HG03135 (cell line): ENCODE measurements around the gene LRP2.
A peak's percentile ranks its signal among the peaks of the same experiment; 100 is the strongest.
"Not testable (repeated sequence)": the region's sequence is repeated elsewhere in the genome, so short reads cannot be mapped to it uniquely, and the experiment has no call there.

Experiments
- ATAC-seq: cut with Tn5 transposase; IDR thresholded peaks from one replicate; pipeline ENCODE4 v1.9.1; 2021; ENCODE audit warnings: mild to moderate bottlenecking, moderate library complexity; ENCODE audit not compliant: unreplicated experiment

Gene LRP2

DNA sequence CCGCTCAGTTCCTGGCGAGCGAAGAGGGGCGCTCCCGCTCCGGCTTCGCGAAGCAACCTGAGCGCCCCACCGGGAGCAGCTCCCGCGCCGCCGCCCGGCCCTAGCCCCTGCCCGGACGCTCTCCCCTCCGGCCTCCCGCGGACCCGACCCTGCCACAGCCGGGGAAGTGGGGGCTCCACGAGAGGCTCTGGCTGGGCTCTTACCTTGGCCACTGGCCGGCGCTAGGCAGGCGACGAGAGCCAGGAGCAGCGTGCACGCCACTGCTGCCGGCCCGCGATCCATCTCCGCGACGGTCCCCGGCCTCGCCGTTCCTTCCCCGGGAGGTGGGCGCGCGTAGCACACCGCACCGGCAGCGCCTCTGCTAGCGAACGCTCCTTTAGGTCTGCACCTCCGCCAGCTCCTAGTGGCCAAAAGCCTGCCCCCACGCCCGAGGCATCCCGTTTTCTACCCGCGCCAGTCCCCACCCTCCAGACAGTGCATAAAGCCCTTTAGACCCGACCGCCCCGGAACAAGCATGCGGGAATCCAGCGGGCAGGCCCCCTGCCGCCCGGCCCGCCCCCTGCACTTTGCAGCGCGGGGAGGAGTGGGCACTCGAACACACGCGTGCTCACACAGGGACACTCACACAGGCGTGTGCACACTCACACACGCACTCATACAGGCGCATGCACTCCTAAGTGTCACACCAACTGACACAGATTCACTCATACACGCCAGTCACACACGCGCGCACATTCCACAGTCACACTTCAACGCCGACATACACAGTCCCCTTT, at the start of gene LRP2:
Gene LRP2 (minus strand): TSS at position 417 of the 776 bp plus-strand sequence. CDS start 135 bp downstream, at position 282.
- ATAC-seq: no peak

DNA sequence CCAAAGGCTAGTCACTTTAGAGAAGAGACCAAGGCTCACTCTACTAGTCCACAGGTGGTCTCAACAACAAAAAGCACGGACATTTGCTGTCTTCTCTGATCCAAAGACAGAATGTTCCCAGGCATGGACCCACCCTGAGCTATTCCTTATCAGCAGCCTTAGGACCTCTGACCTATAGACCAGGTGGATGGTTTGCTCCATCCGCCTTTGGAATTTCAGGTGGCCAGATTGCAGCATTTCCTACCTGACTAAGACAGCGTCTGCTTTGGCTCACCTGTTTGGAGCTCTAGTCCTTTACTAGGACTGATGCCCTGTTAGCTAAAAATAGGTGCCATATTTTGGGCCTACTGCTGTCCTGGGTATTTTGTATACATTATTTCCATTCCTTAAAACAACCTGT, 44.6 kb upstream of the LRP2 start:
- ATAC-seq: no peak

DNA sequence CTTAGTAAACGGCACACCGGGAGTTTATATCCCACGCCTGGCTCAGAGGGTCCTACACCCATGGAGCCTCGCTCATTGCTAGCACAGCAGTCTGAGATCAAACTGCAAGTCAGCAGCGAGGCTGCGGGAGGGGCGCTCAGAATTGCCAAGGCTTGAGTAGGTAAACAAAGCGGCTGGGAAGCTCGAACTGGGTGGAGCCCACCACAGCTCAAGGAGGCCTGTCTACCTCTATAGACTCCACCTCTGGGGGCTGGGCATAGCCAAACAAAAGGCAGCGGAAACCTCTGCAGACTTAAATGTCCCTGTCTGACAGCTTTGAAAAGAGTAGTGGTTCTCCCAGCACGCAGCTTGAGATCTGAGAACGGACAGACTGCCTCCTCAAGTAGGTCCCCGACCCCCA, 37.2 kb upstream of the LRP2 start:
- not testable (repeated sequence) for ATAC-seq

DNA sequence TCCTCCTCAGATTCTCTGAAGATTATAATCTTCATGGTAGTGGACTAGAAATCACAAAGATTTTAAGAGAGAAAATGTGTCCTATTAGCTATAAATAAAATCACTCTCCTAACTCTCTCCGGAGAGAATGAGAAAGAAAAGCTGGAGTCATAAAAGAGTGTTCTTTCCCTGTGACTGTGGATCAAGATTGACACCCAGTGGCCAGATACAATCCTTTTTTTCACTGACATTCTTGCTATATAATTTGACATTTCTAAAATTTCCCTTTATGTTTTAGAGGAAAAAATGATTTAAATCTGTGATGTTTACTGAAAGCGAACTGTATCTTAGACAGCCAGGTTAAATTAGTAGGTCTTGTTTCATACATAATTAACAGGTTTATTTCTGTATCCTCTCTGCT, 35.4 kb upstream of the LRP2 start:
- ATAC-seq: no peak

DNA sequence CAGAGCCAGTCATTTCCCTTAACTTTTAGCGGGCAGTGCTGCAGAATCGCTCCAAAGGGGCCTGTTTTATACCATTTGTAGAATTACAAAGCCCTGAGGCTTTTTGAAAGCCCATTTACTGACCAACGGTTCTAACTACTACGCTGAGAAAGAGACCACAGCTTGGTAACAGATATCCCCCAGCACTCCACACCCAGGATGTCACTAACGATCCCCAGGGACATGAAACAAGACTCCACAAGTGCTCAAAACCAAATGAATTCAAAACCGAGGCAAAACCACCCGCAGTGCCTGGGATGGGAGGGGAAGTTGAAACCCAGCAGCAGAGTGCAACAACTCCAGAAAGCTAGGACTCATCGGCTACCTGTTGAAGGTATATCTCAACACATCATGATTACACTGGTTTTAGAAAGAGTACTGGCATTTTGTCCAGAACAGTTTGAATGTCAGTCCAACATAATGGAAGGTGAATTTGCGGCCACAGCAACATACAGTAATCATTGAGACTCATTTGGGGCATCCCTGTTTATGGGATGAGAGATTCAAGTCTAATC, 33.6 kb upstream of the LRP2 start:
- no peak for ATAC-seq

DNA sequence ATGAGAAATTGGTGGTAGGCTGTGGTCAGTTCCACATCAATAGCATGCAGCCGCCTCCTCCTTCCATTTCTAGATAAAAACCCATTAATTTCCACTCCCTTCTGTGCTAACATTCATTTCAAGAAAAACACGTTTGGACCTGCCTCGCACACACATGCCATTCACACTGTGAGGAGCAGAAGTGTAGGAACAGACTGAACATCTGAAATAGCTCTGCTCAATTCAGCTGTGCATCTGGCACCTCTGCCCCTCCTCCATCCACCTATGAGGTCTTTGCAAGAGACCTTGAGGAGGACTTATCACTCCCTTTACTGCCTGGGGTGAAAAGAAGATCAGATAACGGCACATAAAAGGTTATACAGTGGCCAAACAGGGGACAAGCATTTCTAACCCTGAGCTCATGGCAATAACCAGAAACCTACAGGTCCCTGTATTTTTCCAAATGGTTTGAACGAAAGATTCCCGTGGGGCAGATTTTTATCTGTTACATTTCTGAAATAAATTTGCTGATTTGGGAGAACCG, 30.8 kb upstream of the LRP2 start:
- no peak for ATAC-seq

DNA sequence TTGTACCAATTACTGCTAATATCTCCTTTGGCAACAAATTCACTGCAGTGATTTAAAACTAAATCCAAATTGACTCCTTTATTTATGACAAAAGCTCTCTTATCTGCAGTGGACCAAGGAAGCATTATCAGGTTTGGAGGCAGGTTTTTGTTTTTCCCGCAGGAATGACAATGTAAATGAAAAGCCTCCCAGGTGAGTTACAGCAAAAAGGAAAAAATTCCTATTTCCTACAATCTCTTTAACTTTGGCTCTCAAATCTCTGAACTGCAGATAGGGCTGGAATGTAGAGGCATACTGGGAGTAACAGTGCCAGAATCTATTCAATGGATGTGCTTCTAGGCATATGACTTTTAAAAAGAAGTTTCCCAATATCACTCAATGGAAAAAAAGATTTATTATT, 28.9 kb upstream of the LRP2 start:
- no peak for ATAC-seq

DNA sequence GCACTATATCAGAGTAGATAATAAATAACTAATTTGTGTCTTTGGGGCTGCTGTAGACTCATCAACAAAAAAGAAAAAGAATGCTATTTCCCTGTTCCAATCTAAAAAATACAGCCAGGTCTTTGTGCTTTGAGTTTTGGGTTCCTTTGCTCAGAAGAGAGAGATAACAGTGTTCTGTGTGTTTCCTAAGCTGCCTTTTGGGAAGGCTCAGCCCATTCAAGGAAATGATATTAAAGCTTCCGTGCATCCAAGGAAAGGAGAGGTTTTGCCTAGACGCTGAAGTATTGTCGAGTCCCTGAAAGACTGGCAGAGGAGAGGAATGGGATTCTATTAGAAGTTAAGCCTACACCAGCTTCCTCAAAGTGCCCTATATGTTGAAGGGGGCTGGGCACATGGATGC, 25.8 kb upstream of the LRP2 start:
- ATAC-seq: no peak

DNA sequence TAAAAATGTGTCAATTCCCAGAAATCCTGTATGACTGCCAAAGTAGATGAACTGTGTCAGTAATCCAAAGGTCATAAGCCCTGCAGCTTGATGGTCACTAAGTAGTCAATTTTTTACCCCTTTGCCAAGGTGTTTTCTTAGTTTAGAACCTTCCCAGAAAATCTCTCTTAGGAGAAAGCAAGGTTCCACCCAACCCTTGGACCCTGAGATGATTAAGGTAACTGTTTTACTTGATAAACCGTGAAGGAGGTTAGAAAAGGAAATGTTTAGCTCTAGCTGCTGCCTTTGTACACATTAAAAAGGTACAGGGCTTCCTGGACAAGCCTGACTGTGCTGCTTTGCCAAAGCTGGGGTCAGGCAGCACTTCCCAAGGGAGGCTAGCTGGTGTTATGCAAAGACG, 24.4 kb upstream of the LRP2 start:
- ATAC-seq: no peak

DNA sequence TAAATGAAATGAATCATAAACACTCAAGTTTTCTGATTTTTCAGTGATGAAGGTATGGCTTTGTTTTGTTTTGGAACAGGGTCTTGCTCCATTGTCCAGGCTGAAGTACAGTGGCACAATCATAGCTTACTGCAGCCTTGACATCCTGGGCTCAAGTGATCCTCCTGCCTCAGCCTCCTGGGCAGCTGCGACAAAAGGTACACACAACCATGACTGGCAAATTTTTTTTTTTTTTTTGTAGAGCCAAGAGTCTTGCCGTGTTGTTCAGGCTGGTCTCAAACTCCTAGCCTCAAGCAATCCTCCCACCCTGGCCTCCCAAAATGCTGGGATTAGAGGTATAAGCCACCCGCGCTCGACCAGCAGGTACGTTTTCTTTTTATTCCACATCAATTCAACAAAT, 22.5 kb upstream of the LRP2 start:
- ATAC-seq: no peak

DNA sequence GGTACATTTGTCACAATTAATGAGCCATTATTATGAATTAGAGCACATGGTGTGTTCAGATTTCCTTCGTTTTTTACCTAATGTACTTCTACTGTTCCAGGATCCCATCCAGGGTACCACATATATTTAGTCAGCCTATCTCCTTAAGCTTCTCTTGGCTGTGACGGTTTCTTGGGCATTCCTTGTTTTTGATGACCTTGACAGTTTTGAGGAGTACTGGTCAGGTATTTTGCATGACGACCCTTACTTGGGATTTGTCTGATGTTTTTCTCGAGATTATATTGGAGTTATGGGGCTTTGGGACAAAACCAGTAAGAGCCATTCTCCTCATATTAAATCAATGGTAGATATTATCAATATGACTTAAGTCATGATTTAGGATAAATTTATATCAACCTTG, 10.2 kb upstream of the LRP2 start:
- no peak for ATAC-seq

DNA sequence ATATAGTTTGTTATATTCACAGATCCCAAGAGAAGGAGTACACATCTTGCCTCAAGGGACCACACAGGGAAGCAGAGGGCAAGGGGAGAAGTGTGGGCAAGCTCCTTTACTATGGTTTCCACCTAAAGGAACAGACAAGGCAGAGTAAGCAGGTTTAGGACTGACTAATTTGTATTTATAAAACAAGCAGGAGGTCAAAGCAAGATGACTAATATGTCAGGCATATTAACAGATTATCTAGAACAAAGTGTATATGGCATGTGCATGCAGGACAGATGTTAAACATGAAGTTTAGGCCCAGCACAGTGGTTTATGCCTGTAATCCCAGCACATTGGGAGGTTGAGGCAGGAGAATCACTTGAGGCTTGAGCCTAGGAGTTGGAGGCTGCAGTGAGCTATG, 3.7 kb upstream of the LRP2 start:
- no peak for ATAC-seq

DNA sequence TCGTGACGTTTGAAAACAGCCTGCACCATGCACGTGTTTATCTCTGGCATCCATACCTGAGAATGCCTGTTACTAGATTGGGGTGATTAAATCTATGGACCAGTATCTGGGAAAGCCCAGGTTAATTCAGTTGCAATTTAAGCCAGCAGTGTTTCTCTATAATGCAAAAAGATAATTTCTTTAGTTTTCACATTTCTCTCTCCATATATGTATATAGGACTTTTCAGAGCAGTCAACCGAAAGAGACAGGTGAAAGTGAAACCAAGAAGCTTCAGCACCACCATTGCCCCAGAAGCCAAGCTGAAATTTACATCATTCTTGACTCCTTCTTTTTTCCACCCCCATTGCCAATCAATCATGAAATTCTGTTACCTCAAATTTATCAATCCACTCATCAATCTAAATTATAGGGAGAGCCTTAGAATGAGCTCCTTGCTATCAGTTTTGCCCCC, 2.7 kb upstream of the LRP2 start:
- ATAC-seq: peak; percentile 64

DNA sequence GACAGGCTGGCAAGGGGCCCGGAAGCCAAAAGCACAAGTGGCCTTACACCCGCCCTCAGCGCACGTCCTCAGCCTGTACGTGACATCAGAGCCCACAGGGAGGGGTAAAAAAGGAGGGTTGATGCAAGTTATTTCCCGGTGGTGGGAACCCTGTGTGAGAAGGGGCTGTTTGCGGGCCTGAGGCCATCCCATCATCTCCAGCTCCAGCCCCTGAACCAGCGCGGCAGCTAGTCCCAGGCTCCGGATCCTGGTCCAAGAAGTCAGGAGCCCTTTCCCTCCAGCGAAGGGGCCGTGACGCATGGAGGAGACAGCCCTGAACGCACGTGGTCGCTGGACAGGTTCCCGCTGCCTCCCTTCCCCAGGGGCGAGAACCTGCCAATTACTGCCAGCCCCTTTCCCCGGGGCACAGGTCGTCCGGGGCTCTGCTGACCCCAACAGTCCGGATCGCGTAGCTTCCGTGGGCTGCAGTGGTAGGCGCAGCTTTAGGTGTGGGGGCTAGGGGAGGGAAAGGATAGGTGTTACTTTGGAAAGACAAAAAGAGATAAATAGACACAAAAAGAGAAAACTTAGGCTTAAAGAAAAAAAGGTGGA, 1.3 kb upstream of the LRP2 start:
- no peak for ATAC-seq

DNA sequence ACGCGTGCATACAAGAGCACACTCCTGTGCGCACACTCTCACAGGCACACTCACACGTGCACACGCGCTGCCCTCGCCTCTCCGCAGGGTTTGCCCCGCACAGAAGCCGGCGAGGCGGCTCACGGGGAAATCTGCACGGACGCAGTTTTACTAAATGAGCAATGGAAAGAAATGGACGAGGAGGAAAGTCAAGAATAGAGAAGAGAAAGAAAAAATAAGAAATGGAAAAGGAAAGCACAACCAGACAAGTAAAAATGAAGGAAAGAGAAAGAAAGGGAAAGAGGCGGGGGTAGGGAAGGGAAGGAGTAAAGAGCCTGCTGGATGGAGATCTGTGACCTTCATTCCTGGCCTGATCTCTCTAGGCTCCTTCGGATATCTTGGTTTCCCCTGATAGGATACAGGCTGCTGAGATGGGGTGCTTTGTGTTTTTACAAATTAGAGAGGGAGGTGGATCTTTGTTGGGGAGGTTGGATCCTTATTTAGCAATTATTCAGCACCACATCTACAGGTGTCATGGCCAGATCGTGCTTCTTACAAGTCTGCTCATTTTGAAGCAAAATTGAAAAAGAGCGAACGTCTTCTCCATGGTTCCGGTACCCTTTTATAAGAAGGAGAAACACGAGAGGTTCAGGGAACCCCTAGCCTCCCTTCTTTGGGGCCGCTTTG, 693 bp upstream of the LRP2 start:
- ATAC-seq: no peak

DNA sequence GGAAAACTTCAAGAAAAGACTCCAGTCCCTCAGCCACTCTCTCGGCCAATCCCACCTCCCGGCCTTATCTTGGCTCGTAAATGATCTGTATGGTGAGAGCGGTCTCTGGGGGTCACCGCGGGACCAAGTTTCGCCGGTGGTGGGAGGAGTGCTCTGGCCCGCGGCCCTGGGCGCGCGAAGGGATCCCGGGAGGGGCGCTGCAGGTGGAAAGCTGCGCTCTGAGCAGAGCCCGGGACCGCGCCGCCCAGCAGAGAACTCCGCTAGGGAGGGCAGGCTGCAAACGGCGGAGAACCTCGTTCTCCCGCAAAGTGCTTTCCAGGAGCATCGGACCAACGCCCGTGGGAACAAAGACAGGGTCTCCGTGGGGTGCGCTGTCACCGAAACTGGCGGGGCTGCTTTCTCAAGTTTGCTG, 622 bp downstream of the LRP2 start:
- ATAC-seq: no peak

DNA sequence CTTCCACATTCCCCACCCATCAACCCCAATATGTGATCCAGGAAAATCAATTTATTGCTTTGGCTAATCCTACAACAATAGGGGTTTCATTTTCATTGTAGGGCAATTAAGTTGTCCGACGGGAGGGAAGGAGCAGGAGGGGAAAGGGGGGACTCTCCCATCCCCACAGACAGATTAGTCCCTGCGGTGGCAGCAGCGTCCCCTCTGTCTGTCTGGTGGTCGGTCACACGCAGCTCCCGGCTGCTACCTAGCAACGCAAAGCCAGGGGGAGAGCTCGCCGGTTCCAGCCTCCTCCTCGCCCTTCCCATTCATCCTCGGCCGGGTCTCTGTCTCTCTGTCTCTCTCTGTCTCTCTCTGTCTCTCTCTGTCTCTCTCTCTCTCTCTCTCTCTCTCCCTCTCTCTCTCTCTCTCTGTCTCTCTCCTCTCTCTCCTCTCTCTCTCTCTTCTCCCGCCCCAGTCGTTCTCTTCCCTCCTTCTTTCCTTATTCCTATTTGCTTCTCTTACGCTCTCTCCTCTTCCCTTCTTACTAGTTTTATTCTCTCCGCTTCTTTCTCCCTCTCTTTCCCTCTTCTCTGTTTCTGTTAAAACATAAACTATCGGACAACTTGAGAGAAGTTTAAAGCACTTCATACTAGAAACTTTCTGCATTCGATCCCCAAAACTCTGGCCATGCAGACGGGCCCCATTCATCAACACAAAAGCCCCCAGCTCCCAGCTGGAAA, 1.2 kb downstream of the LRP2 start:
- no peak for ATAC-seq

DNA sequence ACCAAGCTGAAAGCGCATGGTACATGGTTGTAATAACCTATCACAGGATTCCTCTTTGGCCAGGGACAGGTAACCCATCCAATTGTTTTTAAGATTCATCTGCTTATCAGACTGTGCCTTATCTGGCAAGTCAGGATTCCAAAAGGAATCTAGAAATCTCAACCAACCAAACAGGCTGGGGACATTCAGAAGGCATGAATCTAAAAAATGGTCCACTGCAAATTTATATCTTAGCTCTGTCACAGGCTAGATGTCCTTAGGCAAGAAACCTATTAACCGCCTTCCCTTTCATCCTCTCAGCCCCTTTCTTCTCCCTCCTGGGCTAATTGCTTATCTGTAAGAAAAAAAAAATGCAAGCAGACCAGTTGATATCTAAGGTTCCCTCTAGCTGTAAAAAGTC, 4.3 kb downstream of the LRP2 start:
- ATAC-seq: no peak

DNA sequence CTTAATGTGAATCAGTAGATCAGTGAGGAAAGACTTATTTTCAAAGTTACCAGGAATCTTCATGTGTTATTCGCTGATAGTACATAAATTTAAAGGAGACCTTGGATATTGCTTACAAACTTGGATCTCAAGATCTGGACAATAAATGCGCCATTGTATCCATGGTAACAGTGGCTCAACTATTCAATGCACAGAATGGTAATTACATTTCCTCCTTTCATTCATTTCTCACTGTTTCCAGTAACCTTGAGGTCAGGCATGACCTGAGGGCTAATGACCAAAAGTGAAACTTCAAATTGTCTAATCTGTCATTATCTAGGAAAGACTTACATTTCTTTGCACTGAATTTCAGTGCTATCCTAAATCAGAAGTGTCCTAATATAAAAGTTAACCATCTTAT, 8.1 kb downstream of the LRP2 start:
- ATAC-seq: no peak

DNA sequence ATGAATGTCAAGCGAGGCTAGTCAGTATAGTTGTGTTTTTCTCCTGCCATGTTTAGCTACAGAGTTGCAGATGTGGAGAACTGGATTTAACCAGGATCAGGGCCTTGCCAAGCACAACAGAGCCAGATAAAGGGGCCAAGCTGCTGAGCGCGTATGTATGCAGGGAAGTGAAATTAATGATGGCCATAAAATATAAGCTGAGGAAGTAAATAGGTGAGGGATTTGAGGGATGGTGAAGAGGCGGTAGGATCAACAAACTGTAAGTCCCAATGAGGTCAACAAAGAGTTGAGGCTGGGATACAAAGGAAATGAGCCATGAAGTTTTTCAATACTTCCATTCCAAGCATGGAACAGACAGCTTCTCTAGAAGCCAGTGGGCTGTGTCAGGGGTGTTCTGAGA, 10.6 kb downstream of the LRP2 start:
- no peak for ATAC-seq

DNA sequence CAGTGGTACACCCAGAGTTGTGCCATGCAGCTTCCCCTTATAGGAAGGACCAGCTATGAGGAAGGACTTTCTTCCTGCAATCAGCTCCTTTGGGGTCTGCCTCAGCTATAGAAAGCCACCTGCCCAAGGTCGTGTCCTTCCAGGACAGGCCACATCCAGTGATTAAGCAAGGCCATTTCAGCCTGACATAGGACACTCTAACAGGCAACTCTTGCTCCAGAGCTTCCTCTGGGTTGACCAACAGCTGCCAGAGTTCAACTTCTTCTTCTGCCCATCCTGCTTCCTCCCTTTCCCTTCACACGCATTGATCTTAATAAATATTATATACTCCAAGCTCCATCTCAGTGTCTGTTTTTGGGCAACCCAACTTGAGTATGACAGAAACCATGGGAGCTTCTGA, 12.8 kb downstream of the LRP2 start:
- no peak for ATAC-seq
